GM21515 (cell line): ENCODE data around the gene RBM34.
"Not testable (repeated sequence)": the region's sequence is repeated elsewhere in the genome, so short reads cannot be mapped to it uniquely, and the experiment has no call there.

Experiments used
- ATAC-seq: cut with Tn5 transposase; IDR thresholded peaks from one replicate; pipeline ENCODE4 v1.9.1; 2021; ENCODE audit not compliant: unreplicated experiment

RBM34 gene

GRCh38 chr1:235093013-235093695 lies 67.9 kb downstream of the RBM34 start:
- no peak for ATAC-seq

DNA sequence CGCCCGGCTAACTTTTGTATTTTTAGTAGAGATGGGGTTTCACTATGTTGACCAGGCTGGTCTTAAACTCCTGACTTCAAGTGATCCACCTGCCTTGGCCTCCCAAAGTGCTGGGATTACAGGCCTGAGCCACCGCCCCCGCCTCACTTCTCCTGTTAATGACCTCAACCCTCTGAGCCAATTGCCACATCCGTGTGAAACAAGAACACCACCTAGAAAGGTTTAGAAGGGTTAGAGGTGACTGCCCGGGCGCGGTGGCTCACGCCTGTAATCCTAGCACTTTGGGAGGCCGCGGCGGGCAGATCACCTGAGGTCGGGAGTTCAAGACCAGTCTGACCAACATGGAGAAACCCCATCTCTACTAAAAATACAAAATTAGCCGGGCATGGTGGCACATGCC lies 68.6 kb downstream of the RBM34 start:
- ATAC-seq = not testable (repeated sequence)

GRCh38 chr1:235092045-235092406 lies 69.0 kb downstream of the RBM34 start:
- not testable (repeated sequence) for ATAC-seq

- not testable (repeated sequence) for ATAC-seq
Measured at GRCh38 chr1:235091319-235092044, 69.6 kb downstream of the RBM34 start.

GRCh38 chr1:235090406-235091069 lies 70.5 kb downstream of the RBM34 start:
- ATAC-seq = no peak

DNA sequence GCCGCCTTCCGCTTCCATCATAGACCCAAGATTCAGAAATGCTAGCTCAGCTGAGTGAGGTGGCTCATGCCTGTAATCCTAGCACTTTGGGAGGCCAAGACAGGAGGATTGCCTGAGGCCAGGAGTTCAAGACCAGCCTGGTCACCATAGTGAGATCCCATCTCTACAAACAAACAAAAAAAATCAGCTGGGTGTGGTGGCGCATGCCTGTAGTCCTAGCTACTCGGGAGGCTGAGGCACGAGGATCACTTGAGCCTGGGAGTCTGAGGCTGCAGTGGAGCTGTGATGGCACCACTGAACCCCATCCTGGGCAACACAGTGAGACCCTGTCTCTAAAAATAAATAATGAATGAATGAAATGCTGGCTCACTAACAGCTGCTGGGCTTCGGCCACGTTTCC lies 72.1 kb downstream of the RBM34 start:
- no peak for ATAC-seq

- ATAC-seq = no peak
Measured at GRCh38 chr1:235088430-235088829, 72.6 kb downstream of the RBM34 start.

GRCh38 chr1:235087906-235088305 lies 73.1 kb downstream of the RBM34 start:
- no peak for ATAC-seq

DNA sequence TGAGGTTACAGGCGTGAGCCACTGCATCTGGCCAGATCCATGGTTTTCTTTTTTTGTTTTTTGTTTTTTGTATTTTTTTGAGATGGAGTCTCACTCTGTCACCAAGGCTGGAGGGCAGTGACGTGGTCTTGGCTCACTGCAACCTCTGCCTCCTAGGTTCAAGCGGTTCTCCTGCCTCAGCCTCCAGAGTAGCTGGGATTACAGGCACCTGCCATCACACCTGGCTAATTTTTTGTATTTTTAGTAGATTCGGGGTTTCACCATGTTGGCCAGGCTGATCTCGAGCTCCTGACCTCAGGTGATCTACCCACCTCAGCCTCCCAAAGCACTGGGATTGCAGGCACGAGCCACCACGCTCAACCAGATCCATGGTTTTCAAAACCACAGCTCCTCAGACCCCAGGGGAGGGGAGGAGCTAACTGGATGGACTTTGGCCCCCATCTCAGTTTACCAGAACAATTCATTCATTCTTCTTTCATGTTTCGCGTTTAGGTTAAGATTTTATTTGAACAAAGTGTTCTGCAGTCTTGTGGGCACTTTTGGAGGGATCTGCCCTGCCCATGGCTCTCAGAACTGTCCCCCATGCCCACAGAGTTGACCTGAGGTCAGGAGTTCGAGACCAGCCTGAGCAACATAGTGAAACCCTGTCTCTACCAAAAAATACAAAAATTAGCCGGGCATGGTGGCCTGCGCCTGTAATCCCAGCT lies 75.5 kb downstream of the RBM34 start:
- not testable (repeated sequence) for ATAC-seq
